Right renal cortex interstitium (tissue), 3 donors: Measurements from ENCODE around the gene FBXL13. TPM values are rescaled to one million over a fixed set of nuclear protein-coding genes. Genes with fewer than 3 reads are reported as not detected.
"Not testable (repeated sequence)": the region's sequence is repeated elsewhere in the genome, so short reads cannot be mapped to it uniquely, and the experiment has no call there.

Source experiments
- DNase-seq, 3 donors: peaks; one replicate each; pipeline ENCODE4 v3.0.0-alpha.2; 2013; ENCODE audit warnings: low read depth in 3 of 3, low spot score in 2 of 3
- polyA plus RNA-seq, 3 donors: library from polyadenylated mRNA; unstranded; fragments of 120-200 nt; gene quantifications; one replicate each; pipeline ENCODE4 v1.2.1, GENCODE V29; 2013; ENCODE audit not compliant: insufficient read length in 3 of 3

The FBXL13 gene
- polyA plus RNA-seq, result 1 to 10 TPM; 2.8 to 3.0 (median 2.9) TPM

DNA sequence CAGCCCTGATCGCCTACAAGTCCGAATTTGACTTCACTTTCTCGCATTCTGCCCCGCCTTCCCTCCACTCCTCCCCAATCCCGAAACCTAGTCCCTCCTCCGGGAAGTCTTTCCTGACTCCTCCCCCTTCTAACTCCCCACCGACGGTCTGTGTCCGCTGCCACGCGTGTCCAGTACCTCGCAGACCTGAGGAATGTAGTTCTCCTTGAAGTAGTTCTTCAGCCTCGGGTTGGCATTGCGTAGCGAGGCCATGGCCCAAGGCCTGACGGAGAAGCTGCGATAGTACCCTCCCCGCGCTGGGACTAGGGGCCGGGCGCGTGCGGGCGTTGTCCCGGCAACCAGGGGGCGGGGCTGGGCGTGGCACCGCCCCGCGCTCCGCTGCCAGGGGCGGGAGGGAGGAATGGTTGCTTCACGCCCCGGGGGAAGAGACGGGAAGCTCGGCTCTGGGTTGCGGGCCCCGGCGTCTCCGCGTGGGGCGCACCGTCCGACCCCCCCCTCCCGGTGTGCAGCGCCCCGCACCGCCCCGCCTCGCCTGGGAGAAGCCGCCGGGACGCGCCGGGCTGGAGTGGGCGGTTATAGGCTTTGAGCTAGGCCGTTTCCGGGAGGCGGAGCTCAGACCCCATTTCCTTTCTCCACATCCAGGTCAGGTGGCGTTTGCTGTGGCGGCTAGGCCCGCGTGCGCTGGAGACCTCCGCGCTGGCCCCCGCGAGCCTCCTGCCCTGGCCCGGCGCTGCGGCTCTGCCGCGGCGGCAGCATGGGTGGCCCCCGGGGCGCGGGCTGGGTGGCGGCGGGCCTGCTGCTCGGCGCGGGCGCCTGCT is at the start of gene FBXL13, which contains the start of gene ARMC10:
Gene FBXL13 (minus strand): TSS at position 278 of the 818 bp plus-strand sequence.
Gene ARMC10 (plus strand): TSS at position 622 of the 818 bp plus-strand sequence. CDS start 133 bp downstream, at position 755.
- peak; percentile 86 to 91 (median 89) for DNase-seq

DNA sequence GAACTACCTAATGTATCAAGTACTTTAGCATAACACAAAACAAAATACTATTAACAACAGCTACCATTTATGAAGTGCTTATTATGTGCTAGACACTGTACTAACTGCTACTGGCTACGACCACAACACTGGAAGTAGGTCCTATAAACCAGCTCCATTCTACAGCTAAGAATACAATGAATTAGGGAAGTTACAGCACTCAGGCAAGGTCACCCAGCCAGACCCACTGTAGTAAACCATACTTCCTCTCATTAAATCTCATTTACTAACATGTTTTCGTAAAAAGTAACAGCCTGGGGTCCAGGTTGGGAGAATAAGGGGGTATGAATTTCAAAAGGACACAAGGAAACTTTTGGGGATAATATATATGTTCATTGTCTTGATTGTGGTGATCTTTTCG is 48.9 kb upstream of the FBXL13 start:
- no peak for DNase-seq

DNA sequence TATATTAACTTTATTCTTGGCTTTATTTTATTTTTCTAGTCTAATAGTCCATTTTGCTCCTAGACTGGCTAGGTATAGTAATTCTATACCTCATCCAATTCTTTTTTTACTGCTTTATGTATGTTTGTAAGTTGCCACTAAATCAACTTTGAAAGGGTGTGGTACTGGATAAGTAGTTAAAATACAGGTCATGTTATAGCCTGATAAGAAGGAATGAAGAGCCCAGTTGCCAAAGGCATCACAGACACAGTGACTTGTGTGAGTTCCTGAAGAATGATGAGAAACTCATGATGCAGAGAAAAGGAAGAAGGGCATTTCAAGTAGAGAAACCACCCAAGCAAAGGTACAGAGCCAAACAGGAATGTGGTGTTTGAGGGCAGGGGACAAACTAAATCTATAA is 47.0 kb upstream of the FBXL13 start:
- DNase-seq, result no peak

DNA sequence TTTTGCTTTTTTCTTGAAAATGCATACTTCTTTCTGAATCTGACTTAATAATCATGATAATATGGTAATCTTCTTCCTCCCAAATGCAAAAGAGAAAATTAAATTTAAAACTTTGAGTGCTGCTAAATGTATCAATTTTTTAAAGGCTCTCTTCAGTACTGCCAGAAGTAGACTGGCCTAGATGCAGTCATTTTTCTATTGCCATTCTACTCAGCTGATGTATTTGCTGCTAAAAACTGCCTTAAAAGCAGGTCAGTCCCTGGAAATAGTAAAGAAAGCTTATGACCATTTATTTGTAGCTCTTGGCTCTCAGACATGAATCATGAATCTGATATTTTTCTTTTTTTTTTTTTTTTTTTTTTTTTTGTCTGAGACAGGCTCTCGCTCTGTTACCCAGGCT is 45.8 kb upstream of the FBXL13 start:
- no peak for DNase-seq

DNA sequence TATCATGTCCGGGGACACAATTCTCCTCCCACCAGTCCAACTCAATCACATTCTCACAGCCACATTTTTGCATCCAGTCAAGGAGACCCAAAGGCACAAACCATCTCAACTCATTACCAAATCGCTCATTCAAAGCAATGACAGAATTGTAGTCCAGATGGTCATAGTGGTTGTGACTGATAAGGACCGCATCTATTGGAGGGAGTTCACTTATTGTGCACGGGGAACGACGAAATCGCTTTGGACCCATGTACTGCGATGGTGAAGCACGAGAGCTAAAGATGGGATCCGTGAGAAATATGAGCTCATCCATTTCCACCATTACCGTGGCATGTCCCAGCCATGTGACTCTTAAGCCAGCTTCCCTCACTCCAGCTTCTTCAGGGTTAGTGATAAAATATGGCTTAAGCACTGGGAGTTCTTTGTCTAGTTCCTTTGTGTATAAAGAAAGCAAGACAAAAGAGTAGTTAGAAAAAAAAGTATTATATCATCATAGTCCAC is 45.2 kb upstream of the FBXL13 start:
- DNase-seq, result no peak

DNA sequence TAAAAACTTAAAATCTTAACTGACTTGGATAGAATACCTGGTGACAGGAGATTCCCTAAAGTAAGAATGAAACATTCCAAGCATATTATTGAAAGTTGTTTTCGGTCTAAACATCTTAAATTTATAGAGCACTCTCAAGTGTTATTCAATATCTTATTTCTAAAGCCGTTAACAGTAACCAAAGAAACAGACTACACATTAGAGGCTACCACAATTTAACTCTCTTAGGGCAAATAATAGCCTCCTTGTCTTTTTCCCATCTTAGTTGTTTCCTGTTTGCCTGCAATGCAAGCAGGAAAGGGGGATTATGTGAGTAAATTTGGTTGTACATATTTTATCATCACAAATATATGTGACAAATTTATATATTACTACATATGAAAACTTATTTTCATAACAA is 42.9 kb upstream of the FBXL13 start:
- no peak for DNase-seq

DNA sequence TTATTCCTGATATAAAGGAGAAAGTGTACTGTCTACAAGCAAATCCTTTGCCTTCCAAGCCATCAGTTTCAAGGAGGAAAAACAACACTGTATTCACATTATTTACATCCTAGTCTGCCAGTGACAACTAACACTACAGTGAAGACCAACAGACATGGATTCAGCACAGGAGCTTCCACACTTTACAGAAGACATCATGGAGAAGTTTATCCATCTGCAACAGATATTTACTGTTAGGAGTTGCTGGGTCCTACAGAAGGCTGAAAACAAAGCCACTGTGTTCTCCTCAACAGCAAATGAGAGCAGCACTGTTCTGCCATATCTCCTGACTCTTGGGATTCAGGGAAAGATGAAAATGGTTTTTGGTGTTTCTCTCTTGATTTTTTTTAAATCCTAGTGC is 42.4 kb upstream of the FBXL13 start:
- DNase-seq, result no peak

DNA sequence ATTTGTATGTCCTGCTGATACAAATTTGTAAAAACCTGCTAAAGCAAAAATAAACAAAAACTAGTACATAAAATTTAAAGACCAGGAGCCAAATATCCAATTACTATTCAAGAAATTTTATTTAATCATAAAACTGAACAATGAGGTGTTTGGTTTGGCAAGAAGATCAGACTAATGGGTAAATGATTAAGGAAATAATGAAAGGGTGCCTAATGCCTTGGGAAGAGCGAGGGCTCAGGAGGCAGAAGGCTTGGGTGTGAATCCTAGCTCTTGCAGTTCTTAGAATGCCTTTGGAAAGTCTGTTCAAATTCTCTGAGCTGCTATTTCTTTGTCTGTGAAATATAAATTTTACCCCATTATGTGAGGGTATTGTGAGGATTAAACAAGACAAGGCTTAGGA is 41.9 kb upstream of the FBXL13 start:
- no peak for DNase-seq

DNA sequence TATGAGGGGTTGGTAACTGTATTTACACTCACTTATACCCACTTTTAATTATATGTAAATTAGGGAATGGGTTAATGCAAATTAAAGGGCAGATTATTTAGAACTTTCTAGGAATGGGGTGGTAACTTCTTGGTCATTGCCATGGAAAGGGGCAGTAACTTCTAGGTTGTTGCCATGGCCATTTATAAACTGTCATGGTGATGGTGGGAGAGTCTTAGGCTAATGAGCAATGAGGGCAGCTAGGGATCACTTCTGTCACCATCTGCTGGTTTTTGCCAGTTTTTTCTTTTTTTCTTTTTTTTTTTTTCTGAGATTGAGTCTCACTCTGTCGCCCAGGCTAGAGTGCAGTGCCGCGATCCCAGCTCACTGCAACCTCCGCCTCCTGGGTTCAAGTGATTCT is 41.2 kb upstream of the FBXL13 start:
- DNase-seq, result no peak

DNA sequence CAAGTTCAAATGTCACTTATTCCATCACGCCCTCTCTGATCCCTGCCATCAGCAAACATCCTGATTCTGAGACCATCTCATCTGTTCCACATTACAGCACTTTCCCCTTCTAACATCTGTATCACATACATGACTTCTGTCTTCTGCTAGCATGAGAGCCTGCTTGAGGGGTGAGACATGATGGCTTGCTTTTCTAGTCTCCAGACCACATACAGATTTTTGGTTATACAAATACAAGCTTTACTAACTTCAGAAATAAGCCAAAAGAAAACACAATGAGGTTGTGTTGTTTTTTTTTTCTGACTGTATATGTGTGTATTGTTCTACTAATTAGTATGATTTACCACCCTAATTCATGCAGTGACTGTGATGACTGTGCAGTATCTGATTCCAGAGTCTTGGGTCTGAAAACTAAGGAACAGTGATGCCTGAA is 40.0 kb upstream of the FBXL13 start:
- no peak for DNase-seq

DNA sequence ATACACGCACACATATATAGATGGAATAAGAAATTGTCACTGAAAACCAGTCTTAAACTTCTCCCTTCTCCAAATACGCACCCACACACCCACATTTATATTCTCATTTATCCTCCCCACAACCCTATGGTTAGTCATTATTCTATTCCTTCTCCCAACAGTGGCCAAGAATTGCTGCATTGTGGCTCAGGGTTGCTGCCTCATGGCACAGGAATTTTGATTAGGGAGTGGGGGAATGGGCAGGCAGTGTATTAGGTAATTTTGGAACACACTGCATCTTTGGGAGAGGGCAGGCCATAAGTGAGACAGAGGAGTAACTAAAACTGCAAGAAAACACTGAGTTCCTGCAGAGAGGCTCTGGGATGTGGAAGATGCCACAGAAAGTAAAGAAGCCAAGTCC is 38.6 kb upstream of the FBXL13 start:
- DNase-seq, result no peak

DNA sequence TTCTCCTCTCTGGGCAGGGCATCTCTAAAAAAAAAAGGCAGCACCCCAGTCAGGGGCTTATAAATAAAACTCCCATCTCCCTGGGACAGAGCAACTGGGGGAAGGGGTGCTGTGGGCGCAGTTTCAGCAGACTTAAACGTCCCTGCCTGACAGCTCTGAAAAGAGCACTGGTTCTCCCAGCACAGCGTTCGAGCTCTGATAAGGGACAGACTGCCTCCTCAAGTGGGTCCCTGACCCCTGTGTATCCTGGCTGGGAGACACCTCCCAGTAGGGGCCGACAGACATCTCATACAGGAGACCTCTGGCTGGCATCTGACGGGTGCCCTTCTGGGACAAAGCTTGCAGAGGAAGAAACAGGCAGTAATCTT is 32.1 kb upstream of the FBXL13 start:
- DNase-seq, result not testable (repeated sequence)

DNA sequence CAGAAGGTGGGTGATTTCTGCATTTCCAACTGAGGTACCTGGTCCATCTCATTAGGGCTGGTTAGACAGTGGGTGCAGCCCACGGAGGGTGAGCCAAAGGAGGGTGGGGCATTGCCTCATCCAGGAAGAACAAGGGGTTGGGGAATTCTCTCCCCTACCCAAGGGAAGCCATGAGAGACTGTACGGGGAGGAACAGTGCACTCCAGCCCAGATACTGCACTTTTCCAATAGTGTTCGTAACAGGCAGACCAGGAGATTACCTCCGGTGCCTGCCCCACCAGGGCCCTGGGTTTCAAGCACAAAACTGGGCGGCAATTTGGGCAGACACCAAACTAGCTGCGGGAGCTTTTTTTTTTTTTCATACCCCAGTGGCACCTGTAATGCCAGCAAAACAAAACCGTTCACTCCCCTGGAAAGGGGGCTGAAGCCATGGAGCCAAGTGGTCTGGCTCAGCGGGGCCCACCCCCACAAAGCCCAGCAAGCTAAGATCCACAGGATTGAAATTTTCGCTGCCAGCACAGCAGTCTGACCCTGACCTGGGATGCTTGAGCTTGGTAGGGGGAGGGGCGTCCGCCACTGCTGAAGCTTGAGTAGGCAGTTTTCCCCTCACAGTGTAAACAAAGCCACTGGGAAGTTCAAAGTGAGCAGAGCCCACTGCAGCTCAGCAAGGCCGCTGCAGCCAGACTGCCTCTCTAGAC is 31.6 kb upstream of the FBXL13 start:
- peak in 2 of 3 donors; percentile 23 to 44 for DNase-seq

DNA sequence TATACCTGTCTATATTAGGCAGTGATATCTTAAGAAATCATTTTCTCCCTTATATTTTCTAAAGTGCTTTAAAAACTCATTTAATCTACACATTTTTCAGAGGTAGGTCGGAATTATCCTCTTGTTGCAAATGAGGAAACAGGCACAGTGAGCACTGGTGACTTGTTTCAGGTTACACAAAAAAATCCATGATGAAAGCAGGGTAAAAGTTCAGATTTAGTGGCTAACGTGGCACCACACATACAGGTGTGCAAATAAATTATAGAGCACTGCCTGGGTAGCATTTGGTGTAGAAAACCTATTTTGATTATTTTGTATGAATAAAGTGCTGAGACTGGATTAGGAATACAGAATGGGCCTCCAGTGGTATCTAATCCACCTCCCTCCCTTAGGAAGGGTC is 26.9 kb upstream of the FBXL13 start:
- DNase-seq, result no peak

DNA sequence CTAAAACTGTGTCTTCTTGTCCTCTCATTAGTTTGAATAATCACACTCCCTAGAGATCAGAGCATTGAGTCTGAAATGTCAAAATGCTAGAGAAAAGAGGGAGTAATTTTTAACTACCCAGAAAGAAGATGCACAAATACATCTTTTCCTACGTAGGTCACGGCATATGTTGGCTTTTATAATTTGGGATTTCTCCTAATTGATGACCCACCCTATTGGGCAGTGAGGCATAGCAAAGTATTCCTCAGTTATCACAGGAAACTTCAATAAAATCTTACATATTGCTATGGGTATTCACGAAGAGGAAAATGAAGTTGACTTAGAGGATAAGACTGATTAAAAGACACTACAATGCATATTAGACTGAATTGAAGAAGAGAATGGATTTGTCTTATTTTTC is 25.8 kb upstream of the FBXL13 start:
- no peak for DNase-seq

DNA sequence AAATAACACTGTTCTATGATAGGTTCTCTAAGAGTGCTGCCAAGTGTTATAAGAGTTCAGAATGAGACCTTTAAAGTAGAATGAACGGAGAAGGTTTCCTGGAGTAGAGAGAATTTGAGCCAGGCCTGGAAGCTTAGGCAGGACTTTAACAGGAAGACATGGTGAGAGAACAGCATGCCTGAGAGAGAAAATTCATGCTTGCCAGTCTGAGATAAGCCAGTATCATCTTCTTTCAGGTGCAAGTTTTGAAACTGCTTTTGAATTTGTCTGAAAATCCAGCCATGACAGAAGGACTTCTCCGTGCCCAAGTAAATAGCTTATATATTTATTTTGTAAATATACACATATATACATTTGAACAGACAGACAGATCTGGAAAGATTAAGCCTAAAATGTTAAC is 22.4 kb upstream of the FBXL13 start:
- no peak for DNase-seq

DNA sequence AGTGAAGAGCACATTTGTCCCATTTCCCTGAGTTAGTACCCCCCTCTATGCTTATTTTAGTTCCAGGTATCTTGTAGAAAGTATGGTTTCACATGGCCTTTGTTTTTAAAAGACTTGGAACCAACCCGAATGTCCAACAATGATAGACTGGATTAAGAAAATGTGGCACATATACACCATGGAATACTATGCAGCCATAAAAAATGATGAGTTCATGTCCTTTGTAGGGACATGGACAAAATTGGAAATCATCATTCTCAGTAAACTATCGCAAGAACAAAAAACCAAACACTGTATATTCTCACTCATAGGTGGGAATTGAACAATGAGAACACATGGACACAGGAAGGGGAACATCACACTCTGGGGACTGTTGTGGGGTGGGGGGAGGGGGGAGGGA is 21.0 kb upstream of the FBXL13 start:
- not testable (repeated sequence) for DNase-seq

DNA sequence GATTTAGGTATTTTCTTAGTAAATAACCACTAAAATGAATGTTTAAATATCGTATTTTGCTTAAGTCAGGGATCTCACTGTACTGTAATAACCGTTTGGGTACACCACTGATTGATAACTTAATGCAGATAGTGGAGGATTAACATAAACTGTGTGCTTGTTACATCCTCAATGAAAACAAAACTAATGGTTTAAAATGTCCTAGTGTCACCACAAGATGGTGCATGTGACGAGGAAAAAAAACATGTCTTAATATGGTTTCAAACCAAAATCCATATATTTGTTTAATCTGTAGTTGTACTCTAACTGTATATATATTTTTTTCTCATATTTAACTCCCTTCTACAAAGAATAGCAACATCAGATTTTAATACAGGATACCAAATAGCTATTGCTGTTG is 19.5 kb upstream of the FBXL13 start:
- DNase-seq, result no peak

DNA sequence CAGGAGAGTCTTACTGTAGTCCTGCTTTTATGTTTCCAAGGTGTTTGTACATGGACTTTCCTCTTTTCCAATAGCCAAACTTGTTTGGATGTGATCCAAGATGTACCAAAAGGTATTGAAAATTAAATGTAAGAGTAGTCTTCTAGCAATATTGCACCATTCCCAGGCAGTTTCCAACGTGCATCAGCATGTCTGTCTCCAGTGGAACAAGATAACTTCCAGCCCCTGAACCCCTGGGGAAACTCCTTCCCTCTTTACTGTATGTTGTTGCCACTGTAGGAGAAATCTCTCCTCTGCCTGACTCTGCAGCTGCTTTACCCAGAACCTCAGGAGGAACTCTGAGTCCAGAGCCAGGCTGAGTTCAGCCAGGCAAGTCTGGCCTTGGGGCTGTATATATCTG is 18.8 kb upstream of the FBXL13 start:
- DNase-seq, result no peak

DNA sequence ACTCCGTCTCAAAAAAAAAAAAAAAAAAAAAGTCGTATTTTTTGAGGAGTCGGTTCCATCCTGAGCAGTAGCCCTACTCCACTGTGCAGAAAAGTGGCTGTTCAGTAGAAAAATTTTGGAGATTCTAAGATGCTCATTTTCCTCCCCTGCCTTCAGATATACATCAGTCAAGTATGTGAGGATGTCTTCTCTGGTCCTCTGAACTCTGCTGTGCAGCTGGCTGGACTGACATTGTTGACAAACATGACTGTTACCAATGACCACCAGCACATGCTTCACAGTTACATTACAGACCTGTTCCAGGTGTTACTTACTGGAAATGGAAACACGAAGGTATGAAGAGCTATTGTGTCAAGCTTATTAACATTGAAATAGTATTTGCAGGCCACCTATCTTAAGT is 17.7 kb upstream of the FBXL13 start:
- not testable (repeated sequence) for DNase-seq

DNA sequence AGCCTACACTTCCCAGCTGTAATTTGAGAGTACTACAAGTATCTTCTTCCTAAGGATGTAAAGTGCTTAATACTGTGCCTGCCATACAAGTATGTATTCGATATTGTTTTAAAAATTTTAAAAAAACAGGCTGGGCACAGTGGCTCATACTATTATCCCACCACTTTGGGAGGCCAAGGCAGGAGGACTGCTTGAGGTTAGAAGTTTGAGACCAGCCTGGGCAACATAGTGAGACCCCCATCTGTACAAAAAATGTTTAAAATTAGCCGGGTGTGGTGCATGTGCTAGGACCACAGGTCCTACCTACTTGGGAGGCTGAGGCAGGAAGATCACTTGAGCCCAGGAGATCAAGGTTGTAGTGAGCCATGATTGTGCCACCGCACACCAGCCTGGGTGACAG is 8.6 kb upstream of the FBXL13 start:
- no peak for DNase-seq

DNA sequence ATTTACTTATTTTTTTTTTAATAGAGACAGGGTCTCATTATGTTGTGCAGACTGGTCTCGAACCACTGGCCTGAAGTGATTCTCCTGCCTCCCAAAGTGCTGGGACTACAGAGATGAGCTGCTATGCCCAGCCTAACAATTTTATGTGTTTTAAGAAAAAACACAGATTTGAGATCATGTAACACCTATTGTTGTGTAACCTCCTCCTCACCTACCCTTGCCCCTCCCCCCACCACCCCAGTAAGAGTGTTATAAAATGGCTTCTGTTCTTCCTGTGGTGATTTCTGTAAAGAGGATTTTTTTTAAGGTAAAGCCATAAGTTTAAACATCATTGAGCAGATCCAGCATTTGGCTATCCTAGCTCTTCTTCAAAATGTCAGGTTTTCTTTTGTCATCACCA is 7.9 kb upstream of the FBXL13 start:
- no peak for DNase-seq
